Activated gamma-delta T cell treated with anti-CD3 and anti-CD28 coated beads, Interleukin-2, amount 50 U/mL, for 16 hours (primary cell): ENCODE results near the gene SDR9C7.
"Not testable (repeated sequence)": the region's sequence is repeated elsewhere in the genome, so short reads cannot be mapped to it uniquely, and the experiment has no call there.

Experiments used
- DNase-seq: peaks from one replicate; pipeline ENCODE4 v3.0.0-alpha.2; 2020; ENCODE audit warnings: low read depth

SDR9C7 gene

DNA sequence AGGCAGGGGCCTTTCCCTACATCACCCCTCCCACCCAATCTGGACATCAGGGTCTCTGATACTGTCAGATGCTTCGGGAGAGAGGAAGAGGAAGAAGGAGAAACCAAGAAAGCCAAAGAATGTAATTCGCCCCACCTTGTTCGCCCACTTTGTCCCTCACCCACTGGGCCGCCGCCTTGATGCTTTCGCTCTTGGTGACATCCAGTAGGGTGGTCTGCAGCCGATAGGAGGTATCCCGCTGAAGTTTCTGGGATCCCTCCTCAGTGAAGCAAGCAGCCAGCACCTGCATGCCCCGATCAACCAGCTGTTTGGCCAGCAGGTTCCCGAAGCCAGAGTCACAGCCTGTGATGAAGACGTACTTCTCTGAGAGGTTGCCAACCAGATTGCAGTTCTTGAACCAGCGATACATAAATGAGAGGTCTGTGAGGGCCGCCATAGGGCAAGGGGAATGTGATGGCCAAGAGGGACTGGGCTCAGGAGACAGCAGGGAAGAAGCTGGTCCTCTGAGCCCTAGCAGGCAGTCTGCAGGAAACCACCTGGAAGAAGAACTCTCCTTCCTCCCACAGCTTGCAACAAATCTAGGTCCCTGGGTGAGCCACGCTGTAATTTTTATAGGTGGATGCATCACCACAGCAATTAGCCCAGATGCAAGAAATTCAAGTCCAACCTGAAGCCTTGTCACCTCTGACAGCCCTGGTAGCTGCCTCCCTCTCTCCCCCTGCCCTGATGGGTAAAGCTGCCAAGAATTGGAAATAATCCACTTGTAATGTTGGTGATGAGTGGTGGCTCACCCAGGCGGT is at the start of gene SDR9C7:
Gene SDR9C7, minus strand, starts transcription at position 583 of the 800 bp plus-strand sequence. Its CDS starts 147 bp downstream, at position 436.
- DNase-seq = no peak

DNA sequence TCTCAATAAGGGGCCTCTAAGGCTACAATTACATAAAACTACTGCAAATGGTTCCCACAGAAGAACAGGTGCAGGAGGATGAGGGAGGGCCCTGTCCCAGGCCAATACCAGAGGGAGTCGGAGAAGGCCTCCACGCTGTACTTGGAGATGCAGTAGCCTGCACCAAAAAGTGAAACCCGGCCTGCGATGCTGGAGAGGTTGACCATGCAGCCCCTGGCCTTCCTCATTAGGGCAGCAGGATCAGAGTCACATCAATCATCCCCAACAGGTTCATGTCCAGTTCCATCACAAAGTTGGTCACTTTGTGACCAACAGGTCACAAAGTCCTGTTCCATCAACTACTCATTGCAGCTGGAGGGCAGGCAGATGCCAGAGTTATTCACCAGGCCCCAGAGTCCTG is 49.2 kb upstream of the SDR9C7 start:
- no peak for DNase-seq

DNA sequence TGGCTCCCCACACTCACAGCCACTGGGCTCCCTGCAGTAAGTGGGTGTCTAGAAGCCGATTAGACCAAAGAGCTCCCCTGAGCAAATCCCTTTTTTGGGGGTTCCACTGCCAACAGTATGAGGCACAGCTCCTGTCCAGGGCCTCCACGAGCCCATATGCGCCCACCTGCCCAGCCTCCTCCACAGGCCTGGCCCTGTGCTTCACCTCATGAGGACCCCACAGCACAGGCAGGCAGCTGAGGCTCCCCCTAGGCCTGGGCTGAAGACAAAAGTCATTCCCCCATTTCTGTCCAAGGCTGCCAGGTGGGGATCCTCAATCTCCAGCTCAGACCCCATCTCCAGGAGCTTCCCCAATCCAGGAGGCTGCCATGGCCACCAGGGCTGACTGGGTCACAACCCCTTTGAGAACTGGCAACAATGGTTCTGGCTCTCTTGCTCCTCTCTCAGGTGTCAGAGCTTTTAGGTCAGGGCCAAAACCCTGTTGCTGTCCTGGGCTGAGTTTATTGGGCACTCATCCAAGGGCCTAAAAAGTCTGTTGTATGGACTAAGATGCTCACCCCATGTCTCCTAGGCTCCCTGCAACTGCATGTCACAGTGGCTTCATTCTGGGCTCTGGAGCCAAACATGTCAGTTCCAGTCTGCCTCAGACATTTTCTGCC is 48.5 kb upstream of the SDR9C7 start:
- DNase-seq = not testable (repeated sequence)

DNA sequence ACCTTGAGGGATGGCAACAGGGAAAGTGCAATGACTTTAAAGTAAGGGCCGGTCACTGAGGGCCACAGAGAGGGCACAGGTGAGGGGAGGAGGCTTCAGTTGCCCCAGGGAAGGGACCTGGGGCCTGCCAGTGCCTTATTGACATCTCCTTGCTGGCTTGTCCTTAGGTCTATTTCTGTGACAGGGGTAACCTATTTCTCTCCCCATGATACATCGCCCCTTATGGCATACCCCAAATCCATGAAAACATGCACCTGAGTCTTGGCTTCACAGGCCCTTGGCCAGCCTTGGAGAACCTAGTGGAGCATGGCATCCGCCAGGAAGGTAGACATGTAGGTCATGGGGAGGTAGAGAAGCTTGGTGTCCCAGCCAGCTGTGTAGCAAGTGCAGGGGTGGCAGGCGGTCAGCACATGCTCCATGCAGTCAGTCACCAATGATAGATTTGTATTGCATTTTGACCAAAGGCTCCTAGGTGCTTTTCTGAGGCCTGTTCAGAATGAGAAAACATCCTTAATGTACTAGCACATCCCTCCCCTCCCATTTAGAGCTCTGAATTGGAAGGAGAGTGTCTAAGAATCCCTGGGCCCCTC is 46.8 kb upstream of the SDR9C7 start:
- no peak for DNase-seq

DNA sequence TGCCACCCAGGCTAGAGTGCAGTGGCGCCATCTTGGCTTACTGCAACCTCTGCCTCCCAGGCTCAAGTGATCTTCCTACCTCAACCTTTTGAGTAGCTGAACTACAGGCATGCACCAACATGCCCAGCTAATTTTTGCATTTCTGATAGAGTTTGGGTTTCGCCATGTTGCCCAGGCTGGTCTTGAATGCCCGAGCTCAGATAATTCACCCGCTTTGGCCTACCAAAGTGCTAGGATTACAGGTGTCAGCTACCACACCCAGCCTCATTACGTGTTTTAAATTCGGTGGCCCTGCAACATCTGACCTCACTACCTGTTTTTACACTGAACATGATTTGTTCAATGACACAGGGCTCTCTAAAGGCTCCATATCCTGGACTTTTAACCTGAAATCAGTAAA is 46.1 kb upstream of the SDR9C7 start:
- DNase-seq = no peak

DNA sequence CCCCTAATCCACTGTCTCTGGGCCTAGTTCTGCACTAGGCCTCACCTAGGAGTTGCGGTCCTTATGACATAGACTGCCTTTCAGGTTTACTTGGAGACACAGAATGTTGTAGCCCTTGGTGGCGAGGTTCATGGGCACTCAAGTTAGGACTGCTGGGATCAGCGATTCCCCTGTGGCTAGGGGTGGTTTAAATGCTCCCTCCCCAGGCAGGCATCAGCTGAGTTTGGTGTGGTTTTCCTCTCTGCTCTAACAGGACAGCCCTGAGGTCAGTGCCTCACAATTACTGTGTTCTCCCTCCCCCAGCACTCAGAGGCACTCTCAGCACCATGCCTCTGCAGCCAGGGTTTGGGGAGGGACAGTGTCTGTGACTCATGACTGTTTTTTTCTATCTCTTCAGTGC is 45.4 kb upstream of the SDR9C7 start:
- DNase-seq = no peak

DNA sequence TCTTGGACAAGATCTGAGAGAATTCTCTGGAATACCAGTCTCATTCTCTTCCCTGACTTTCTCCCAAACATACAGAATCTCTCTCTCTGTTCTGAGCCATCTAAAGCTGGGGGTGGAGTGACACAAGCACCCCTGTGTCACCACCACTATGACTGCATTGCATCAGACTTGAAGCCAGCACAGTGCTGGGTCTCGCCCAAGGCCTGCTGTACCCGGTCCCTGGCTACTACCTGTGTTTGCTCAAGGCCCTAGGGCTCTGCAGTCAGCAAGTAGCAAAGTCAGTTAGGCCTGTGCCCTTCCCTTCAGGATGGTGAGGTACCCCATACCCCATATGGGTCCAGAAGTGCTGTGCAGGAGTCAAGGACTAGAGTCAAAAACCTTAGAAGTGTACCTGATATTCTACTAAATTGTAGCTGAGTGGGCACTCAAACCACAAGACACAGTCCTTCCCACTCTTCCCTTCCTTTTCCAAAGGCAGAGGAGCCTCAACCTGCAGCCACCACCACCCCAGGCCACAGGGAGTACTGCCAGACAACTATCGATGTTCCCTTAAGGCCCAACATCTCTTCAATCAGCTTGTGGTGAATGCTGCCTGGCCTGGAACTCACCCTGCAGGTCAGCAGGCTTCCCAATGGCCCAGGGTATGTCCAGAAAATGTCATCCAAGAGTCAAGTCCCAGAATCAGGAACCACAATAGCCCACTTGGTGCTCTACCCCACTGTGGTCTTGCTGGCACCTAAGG is 44.4 kb upstream of the SDR9C7 start:
- DNase-seq = no peak

DNA sequence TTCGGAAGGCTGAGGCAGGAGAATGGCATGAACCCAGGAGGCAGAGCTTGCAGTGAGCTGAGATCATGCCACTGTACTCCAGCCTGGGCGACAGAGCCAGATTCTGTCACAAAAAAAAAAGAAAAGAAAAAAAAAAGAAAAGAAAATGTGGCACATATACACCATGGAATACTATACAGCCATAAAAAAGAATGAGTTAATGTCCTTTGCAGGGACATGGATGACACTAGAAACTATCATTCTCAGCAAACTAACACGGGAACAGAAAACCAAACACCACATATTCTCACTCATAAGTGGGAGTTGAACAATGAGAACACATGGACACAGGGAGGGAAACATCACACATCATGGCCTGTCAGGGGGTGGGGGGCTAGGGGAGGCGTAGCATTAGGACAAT is 43.2 kb upstream of the SDR9C7 start:
- not testable (repeated sequence) for DNase-seq

DNA sequence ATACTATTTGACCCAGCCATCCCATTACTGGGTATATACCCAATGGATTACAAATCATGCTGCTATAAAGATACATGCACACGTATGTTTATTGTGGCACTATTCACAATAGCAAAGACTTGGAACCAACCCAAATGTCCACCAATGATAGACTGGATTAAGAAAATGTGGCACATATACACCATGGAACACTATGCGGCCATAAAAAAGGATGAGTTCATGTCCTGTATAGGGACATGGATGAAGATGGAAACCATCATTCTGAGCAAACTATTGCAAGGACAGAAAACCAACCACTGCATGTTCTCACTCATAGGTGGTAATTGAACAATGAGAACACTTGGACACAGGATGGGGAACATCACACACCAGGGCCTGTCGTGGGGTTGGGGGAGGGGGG is 40.0 kb upstream of the SDR9C7 start:
- not testable (repeated sequence) for DNase-seq

DNA sequence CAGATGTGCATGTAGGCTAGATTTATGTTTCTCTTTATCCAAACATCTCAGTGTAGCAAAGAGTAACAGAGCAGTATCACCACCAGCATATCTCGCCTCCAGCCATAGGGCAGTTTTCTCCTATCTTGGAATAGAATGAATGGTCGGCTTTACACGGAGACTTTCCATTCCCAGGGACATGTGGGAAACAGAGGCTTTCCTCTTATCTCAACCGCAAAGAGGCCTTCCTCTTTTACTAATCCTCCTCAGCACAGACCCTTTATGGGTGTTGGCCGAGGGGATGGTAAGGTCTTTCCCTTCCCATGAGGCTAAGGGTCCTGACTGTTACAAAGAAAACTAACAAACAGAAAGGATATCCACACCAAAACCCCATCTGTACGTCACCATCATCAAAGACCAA is 34.7 kb upstream of the SDR9C7 start:
- DNase-seq = not testable (repeated sequence)

DNA sequence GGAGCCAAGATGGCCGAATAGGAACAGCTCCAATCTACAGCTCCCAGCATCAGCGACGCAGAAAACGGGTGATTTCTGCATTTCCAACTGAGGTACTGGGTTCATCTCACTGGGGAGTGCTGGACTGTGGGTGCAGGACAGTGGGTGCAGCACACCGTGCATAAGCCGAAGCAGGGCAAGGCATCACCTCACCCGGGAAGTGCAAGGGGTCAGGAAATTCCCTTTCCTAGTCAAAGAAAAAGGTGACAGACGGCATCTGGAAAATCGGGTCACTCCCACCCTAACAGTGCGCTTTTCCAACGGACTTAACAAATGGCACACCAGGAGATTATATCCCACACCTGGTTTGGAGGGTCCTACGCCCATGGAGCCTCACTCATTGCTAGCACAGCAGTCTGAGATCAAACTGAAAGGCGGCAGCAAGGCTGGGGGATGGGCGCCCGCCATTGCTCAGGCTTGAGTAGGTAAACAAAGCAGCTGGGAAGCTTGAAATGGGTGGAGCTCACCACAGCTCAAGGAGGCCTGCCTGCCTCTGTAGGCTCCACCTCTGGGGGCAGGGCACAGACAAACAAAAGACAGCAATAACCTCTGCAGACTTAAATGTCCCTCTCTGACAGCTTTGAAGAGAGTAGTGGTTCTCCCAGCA is 31.9 kb upstream of the SDR9C7 start:
- DNase-seq = not testable (repeated sequence)

DNA sequence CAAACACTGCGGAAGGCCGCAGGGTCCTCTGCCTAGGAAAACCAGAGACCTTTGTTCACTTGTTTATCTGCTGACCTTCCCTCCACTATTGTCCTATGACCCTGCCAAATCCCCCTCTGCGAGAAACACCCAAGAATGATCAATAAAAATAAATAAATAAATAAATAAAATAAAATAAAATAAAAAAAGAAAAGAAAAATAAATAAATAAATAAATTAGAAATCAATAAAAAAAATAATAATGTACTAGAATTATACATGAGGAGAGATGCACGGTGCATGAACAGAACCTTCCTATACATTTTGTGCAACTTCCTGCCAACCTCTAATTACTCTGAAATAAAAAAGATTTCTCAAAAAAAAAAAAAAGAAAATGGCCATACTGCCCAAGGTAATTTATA is 30.9 kb upstream of the SDR9C7 start:
- not testable (repeated sequence) for DNase-seq

DNA sequence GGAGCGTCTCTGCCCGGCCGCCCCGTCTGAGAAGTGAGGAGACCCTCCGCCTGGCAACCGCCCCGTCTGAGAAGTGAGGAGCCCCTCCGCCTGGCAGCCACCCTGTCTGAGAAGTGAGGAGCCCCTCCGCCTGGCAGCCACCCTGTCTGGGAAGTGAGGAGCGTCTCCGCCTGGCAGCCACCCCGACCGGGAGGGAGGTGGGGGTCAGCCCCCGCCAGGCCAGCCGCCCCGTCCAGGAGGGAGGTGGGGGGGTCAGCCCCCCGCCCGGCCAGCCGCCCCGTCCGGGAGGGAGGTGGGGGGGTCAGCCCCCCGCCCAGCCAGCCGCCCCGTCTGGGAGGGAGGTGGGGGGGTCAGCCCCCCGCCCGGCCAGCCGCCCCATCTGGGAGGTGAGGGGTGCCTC is 29.3 kb upstream of the SDR9C7 start:
- DNase-seq = not testable (repeated sequence)

DNA sequence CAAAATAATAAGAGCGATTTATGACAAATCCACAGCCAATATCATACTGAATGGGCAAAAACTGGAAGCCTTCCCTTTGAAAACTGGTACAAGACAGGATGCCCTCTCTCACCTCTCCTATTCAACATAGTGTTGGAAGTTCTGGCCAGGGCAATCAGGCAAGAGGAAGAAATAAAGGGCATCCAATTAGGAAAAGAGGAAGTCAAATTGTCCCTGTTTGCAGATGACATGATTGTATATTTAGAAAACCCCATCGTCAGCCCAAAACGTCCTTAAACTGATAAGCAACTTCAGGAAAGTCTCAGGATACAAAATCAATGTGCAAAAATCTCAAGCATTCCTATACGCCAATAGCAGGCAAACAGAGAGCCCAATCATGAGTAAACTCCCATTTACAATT is 28.0 kb upstream of the SDR9C7 start:
- not testable (repeated sequence) for DNase-seq

DNA sequence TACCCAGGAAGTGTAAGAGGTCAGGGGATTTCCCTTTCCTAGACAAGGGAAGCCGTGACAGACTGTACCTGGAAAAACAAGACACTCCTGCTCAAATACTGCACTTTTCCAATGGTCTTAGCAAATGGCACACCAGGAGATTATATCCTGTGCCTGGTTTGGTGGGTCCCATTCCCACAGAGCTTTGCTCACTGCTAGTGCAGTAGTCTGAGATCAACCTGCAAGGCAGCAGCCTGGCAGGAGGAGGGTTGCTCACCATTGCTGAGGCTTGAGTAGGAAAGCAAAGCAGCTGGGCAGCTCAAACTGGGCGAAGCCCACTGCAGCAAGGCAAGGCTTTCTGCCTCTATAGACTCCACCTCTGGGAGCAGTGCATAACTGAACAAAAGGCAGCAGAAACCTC is 24.2 kb upstream of the SDR9C7 start:
- no peak for DNase-seq

DNA sequence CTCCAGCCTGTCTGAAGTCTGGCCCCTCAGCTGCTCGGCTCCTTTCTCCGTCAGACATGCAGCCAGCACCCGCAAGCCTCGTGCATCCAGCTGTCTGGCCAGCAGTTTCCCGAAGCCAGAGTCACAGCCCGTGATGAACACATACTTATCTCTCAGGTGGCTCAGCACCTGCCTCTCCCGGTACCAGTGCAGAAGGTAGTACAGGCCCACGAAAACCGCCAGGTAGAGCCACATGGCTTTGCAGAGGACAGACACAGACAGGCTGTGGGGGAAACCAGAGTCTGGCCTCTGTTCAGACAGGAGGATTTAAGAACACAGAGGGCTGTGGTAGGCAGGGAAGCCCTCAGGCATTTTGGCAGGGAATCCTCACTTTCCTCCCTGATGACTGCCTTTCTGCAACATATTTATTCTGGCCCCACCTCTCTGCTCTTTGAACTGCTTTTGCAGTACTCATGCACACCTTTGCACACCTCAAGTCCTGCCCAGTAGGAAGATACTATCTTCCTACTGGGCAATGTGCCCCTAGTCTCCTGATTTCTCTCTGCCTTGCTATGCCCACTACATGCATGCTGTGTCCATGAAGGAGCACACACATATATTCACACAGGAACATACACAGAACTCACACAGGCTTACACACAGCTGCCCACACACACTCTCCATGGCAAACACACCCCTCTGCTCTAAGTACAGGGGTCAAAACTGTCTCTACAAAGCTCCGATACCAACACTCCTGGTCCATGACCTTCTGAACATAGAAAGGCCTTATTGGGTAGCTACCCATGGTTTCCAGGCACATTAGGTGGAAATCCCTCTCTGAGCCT is 23.2 kb upstream of the SDR9C7 start, which contains the start of gene RDH16:
Gene RDH16, minus strand, starts transcription at position 380 of the 824 bp plus-strand sequence. Its CDS starts 146 bp downstream, at position 234.
- no peak for DNase-seq

DNA sequence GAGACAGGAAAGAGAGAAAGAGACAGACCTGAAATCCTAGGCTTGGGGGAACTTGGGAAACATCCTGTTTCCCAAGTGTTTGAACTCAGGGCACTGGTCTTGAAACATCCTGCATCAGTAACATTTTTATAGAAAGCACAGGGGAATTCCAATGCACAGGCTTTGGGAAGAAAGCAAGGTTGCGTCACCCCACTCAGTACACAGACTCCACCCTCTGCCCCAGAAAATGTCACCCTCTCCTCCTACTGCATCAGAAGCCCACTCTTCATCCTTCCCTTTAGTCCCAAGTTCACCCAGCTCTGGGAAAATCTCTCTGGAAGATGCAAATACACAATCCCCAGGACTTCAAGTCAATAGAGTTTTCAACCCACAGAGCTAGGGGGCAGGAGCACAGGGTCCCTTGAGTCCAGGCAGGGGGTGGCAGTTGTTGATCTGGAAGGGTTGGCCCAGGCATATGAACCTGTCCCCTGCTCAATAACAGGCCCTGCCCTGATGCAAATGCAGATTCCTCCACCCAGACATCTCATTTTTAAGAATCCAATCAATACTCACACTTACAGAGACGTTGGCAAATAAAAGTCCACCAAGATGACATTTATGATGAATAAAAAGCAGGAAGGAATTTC is 21.5 kb upstream of the SDR9C7 start:
- no peak for DNase-seq

DNA sequence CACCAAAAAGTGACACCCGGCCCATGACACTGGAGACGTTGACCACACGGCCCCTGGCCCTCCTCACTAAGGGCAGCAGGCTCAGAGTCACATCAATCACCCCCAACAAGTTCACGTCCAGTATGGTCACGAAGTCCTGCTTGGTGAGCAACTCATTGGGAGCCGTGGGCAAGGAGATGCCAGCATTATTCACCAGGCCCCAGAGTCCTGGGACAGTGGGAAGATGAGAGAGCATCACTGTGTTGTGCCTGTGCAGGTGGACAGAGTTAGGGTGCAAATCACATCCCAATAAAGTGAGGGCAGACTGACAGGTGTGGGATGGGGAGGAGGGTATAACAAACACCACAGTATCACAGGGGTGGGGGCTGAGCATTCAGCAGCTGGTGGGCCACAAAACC is 20.7 kb upstream of the SDR9C7 start:
- no peak for DNase-seq

DNA sequence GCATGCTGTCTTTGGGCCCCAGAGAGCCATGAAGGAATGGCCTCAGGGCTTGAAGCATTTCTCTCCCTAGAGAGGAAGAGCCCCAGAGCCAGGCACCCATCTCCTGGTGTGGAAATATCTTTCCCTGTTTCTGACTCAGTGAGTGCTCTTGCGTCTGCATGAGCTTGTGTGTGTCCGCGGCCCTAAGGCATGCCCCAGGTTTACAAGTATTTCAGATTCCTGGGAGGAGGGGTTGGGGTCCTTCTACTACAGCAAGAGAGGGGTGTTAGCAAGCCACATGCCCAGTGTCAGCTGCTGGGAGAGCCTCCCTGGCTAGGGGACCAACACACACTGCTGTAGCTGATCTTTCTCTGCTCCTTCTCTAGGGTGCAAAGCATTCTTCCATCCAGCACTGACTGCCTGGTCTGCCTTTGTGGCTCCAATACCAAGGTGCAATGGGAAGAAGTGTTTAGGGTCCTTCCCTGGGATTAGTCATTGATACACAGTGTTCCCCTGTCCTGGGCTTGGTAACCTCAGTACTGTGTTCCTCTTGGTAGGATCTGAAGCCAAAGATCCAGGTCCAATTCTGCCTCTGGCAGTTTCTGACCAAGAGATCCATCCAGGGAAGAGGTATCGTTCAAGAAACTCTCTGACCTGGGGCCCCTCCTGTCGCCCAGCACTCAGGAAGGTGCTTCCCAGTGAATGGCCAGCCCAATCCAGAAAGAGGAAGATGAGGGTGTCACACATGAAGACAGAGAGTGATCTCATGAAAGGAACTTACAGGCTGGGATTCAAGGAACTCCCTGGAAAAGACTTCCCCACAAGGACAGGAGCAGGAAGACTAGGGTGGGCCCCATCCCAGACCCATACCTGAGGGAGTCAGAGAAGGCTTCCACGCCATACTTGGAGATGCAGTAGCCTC is 20.1 kb upstream of the SDR9C7 start:
- no peak for DNase-seq
